ENCODE results near the gene CSNK1G2. TPM values are rescaled to one million over a fixed set of nuclear protein-coding genes. Genes with fewer than 3 reads are reported as not detected.

Gene CSNK1G2
- polyA plus RNA-seq, 2 of the 4 experiments (the other 2 are of a cell fraction), result 15.5 to 42.0 TPM

GRCh38 chr19:1967087-1967608 is 26.2 kb downstream of the CSNK1G2 start:
- CTCF ChIA-PET, result no interaction called here
- DNase-seq (ENCODE audit: low read depth in 1 of 2, low spot score in 1 of 2) (no peak), FAIRE-seq (no peak), ATAC-seq (no peak)
- Histone ChIP-seq H3K27ac (no peak overlapping the region), H3K9me3 (no peaks in the 10 kb centered on the region), H3K4me3 (no peak overlapping the region), H3K4me1 (no peaks in the 10 kb centered on the region), H3K4me2 (no peak overlapping the region)
- WGBS (ENCODE audit: missing lambda C conversion rate), result 90% methylated on average over 14 of the region's 26 CpGs
- TF ChIP-seq, protein P1, sequence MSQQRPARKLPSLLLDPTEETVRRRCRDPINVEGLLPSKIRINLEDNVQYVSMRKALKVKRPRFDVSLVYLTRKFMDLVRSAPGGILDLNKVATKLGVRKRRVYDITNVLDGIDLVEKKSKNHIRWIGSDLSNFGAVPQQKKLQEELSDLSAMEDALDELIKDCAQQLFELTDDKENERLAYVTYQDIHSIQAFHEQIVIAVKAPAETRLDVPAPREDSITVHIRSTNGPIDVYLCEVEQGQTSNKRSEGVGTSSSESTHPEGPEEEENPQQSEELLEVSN (IDR thresholded peaks at IDR 0.05; ENCODE audit: borderline replicate concordance, low read depth), result no peak
- no peak for TF ChIP-seq MAFK (IDR thresholded peaks at IDR 0.05; ENCODE audit: partially characterized antibody)
- no peak for TF ChIP-seq SMC3 (IDR thresholded peaks at IDR 0.05)
- TF ChIP-seq FOSL2 (IDR thresholded peaks at IDR 0.05), result no peak
- TF ChIP-seq FOSL2 (CRISPR knock-in tag; IDR thresholded peaks at IDR 0.05), result no peak
- TF ChIP-seq RAD21 (conservative IDR thresholded peaks at IDR 0.05 in 1 of 2, IDR thresholded peaks at IDR 0.05 in 1 of 2), result no peak
- no peak for TF ChIP-seq SREBF2 (IDR thresholded peaks at IDR 0.05)
- no peak for TF ChIP-seq CHD4 (IDR thresholded peaks at IDR 0.05; ENCODE audit: borderline replicate concordance)
- TF ChIP-seq HEYL (CRISPR knock-in tag; IDR thresholded peaks at IDR 0.05), result no peak
- TF ChIP-seq CBX8 (IDR thresholded peaks at IDR 0.05), result no peak
- TF ChIP-seq EP300 (IDR thresholded peaks at IDR 0.05), result no peak
- TF ChIP-seq ESRRA (IDR thresholded peaks at IDR 0.05; ENCODE audit: borderline replicate concordance, low read length), result no peak
- no peak for TF ChIP-seq ZFP36 (IDR thresholded peaks at IDR 0.05; ENCODE audit: borderline replicate concordance, partially characterized antibody)
- no peak for TF ChIP-seq NFE2L2 (conservative IDR thresholded peaks at IDR 0.05; ENCODE audit: low read length)
- POLR2A ChIA-PET, result no interaction called here

- DNase-seq (ENCODE audit: low read depth in 1 of 2, low spot score in 1 of 2), result no peak
- H3K4me2 ChIP-seq, result no peak overlapping the region
- H3K9me3 ChIP-seq, result no peaks in the 10 kb centered on the region
- ChIA-PET POLR2A (no interaction called here), CTCF (interaction anchor here (1.0 to 1.9 kb wide), 4 partner anchors 22 to 66 kb away, joined by 3 to 4 read pairs (median 3); no protein-coding TSS in a partner anchor)
- no peak overlapping the region for H3K4me3 ChIP-seq
- 91% methylated on average over 17 of the region's 34 CpGs for WGBS (ENCODE audit: missing lambda C conversion rate)
- no peak for FAIRE-seq
- no peak; a peak in 2 of 6 replicates for ATAC-seq
- TF ChIP-seq HOXA7 (CRISPR knock-in tag; IDR thresholded peaks at IDR 0.05), result no peak
- no peak for TF ChIP-seq NPAS2 (CRISPR knock-in tag; IDR thresholded peaks at IDR 0.05; ENCODE audit: borderline replicate concordance)
- TF ChIP-seq ESRRA (IDR thresholded peaks at IDR 0.05; ENCODE audit: borderline replicate concordance, low read length), result no peak
- no peaks in the 10 kb centered on the region for H3K4me1 ChIP-seq
- no peak overlapping the region for H3K27ac ChIP-seq
Observed at GRCh38 chr19:1968279-1969175, 27.6 kb downstream of the CSNK1G2 start.

GRCh38 chr19:1969176-1970002 is 28.4 kb downstream of the CSNK1G2 start:
- no peak for ATAC-seq
- Histone ChIP-seq H3K4me1 (no peaks in the 10 kb centered on the region), H3K4me3 (no peak overlapping the region), H3K4me2 (no peak overlapping the region), H3K27ac (no peak overlapping the region), H3K9me3 (no peaks in the 10 kb centered on the region)
- 87% methylated on average over 23 of the region's 49 CpGs for WGBS (ENCODE audit: missing lambda C conversion rate)
- DNase-seq (ENCODE audit: low read depth in 1 of 2, low spot score in 1 of 2), result no peak
- FAIRE-seq, result no peak
- TF ChIP-seq REST (IDR thresholded peaks at IDR 0.05), result no peak
- CTCF ChIA-PET, result interaction anchor here (0.7 to 1.9 kb wide), 7 partner anchors 14 to 101 kb away, joined by 3 to 4 read pairs (median 3); no protein-coding TSS in a partner anchor
- POLR2A ChIA-PET, result no interaction called here

Measured in A549 (cell line).